SK-N-SH treated with all-trans-retinoic acid at 6 μM for 48 hours (cell line): ENCODE data around the gene STX1B.

Experiments
- ATAC-seq: fragments of 200-7000 bp; cut with Tn5 transposase; 3 replicates; pipeline ENCODE4 v1.9.1; 2020; ENCODE audit warnings: mild to moderate bottlenecking, moderate library complexity
- ARNTL ChIP-seq: fragments of 450-650 bp; formaldehyde crosslinking; IDR thresholded peaks from 2 replicates; pipeline ENCODE4 v1.5.0; 2020; ENCODE audit warnings: low read depth, mild to moderate bottlenecking, moderate library complexity, borderline replicate concordance
- BACH2 ChIP-seq: fragments of 250-450 bp; sonication (Bioruptor Pico); IDR thresholded peaks from 2 replicates; pipeline ENCODE4 v1.9.0; 2021; ENCODE audit warnings: mild to moderate bottlenecking, borderline replicate concordance
- CSDC2 ChIP-seq: fragments of 250-450 bp; sonication (Bioruptor Pico); IDR thresholded peaks from 2 replicates; pipeline ENCODE4 v1.5.0; 2020; ENCODE audit warnings: mild to moderate bottlenecking, moderate library complexity
- ESRRG ChIP-seq: fragments of 250-450 bp; sonication (Bioruptor Pico); IDR thresholded peaks from 2 replicates; pipeline ENCODE4 v1.6.1; 2021; ENCODE audit warnings: mild to moderate bottlenecking
- GLIS3 ChIP-seq: fragments of 250-450 bp; sonication (Bioruptor Pico); IDR thresholded peaks from 2 replicates; pipeline ENCODE4 v1.5.0; 2020; ENCODE audit warnings: mild to moderate bottlenecking, moderate library complexity
- ISL1 ChIP-seq: fragments of 250-450 bp; sonication (Bioruptor Pico); IDR thresholded peaks from 2 replicates; pipeline ENCODE4 v2.1.2; 2022; ENCODE audit warnings: mild to moderate bottlenecking, moderate library complexity
- OSR1 ChIP-seq: fragments of 250-450 bp; sonication (Bioruptor Pico); IDR thresholded peaks from 2 replicates; pipeline ENCODE4 v1.8.0; 2022; ENCODE audit warnings: moderate library complexity, mild to moderate bottlenecking, inconsistent platforms
- PPARA ChIP-seq: fragments of 250-450 bp; sonication (Bioruptor Pico); IDR thresholded peaks from 2 replicates; pipeline ENCODE4 v1.5.0; 2020; ENCODE audit warnings: mild to moderate bottlenecking, borderline replicate concordance
- RARB ChIP-seq: fragments of 250-450 bp; sonication (Bioruptor Pico); IDR thresholded peaks from 2 replicates; pipeline ENCODE4 v1.8.0; 2021; ENCODE audit warnings: mild to moderate bottlenecking, moderate library complexity
- SNAI2 ChIP-seq: fragments of 250-450 bp; sonication (Bioruptor Pico); IDR thresholded peaks from 2 replicates; pipeline ENCODE4 v1.5.0; 2020; ENCODE audit warnings: mild to moderate bottlenecking, moderate library complexity
- TCF4 ChIP-seq: fragments of 250-450 bp; sonication (Bioruptor Pico); IDR thresholded peaks from 2 replicates; pipeline ENCODE4 v1.8.0; 2021; ENCODE audit warnings: mild to moderate bottlenecking, moderate library complexity, borderline replicate concordance
- TOX ChIP-seq: fragments of 250-450 bp; sonication (Bioruptor Pico); IDR thresholded peaks from 2 replicates; pipeline ENCODE4 v1.8.0; 2021; ENCODE audit warnings: mild to moderate bottlenecking, moderate library complexity, borderline replicate concordance
- ZC3H10 ChIP-seq: fragments of 250-450 bp; sonication (Bioruptor Pico); IDR thresholded peaks from 2 replicates; pipeline ENCODE4 v1.5.1; 2021; ENCODE audit warnings: mild to moderate bottlenecking, moderate library complexity
- ZFP3 ChIP-seq: fragments of 250-450 bp; sonication (Bioruptor Pico); IDR thresholded peaks from 2 replicates; pipeline ENCODE4 v1.5.0; 2020; ENCODE audit warnings: mild to moderate bottlenecking, moderate library complexity
- ZFP30 ChIP-seq: fragments of 450-650 bp; formaldehyde crosslinking; IDR thresholded peaks from 2 replicates; pipeline ENCODE4 v1.5.0; 2022; ENCODE audit warnings: mild to moderate bottlenecking, moderate library complexity
- ZNF565 ChIP-seq: fragments of 450-650 bp; formaldehyde crosslinking; conservative IDR thresholded peaks from 2 replicates; pipeline ENCODE4 v1.5.0; 2020; ENCODE audit warnings: low read depth, mild to moderate bottlenecking, moderate library complexity
- ZNF70 ChIP-seq: fragments of 450-650 bp; formaldehyde crosslinking; IDR thresholded peaks from 2 replicates; pipeline ENCODE4 v1.5.0; 2020; ENCODE audit warnings: mild to moderate bottlenecking, moderate library complexity
- ZNF8 ChIP-seq: fragments of 450-650 bp; formaldehyde crosslinking; IDR thresholded peaks from 2 replicates; pipeline ENCODE4 v1.5.0; 2020; ENCODE audit warnings: mild to moderate bottlenecking, moderate library complexity
- TF ChIP-seq, protein P1 (sequence below): fragments of 250-450 bp; sonication (Bioruptor Pico); IDR thresholded peaks from 2 replicates; pipeline ENCODE4 v1.8.0; 2021; ENCODE audit warnings: low read depth, mild to moderate bottlenecking, moderate library complexity, borderline replicate concordance
- TF ChIP-seq, protein P2 (sequence below): fragments of 250-450 bp; sonication (Bioruptor Pico); IDR thresholded peaks from 2 replicates; pipeline ENCODE4 v1.5.1; 2020; ENCODE audit warnings: low read depth, mild to moderate bottlenecking, moderate library complexity
- TF ChIP-seq, protein P3 (sequence below): fragments of 250-450 bp; sonication (Bioruptor Pico); IDR thresholded peaks from 2 replicates; pipeline ENCODE4 v1.8.0; 2020; ENCODE audit warnings: mild to moderate bottlenecking, moderate library complexity, borderline replicate concordance
- TF ChIP-seq, protein P4 (sequence below): fragments of 250-450 bp; sonication (Bioruptor Pico); IDR thresholded peaks from 2 replicates; pipeline ENCODE4 v1.5.1; 2021; ENCODE audit warnings: mild to moderate bottlenecking, moderate library complexity
- TF ChIP-seq, protein P5 (sequence below): fragments of 250-450 bp; sonication (Bioruptor Pico); IDR thresholded peaks from 2 replicates; pipeline ENCODE4 v1.5.0; 2020; ENCODE audit warnings: mild to moderate bottlenecking, moderate library complexity

Gene STX1B

DNA sequence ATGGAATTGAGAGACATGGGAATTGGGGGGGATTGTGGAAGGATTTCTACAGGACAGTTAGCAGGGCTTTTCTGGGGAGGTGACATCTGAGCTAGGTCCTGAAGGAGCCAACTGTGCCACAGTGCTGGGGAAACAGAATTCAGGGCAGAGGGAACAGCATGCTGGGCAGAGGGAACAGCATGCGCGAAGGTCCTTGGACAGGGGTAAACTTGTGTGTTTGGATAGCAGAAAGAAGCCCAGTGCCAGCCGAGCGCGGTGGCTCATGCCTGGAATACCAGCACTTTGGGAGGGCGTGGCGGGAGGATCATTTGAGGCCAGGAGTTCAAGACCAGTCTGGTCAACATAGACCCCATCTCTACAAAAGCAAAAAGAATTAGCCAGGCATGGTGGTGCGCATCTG, 3.8 kb downstream of the STX1B start:
- ATAC-seq, result no peak
- TF ChIP-seq GLIS3 (CRISPR knock-in tag) (no peak), PPARA (no peak), BACH2 (CRISPR knock-in tag) (no peak), ZNF565 (no peak), ZFP30 (CRISPR knock-in tag) (no peak), ISL1 (no peak), ESRRG (CRISPR knock-in tag) (no peak), TCF4 (CRISPR knock-in tag) (no peak), ARNTL (CRISPR knock-in tag) (no peak), ZNF70 (no peak), OSR1 (no peak), ZC3H10 (CRISPR knock-in tag) (no peak), ZNF8 (CRISPR knock-in tag) (no peak), TOX (CRISPR knock-in tag) (no peak)
- TF ChIP-seq, protein P1, sequence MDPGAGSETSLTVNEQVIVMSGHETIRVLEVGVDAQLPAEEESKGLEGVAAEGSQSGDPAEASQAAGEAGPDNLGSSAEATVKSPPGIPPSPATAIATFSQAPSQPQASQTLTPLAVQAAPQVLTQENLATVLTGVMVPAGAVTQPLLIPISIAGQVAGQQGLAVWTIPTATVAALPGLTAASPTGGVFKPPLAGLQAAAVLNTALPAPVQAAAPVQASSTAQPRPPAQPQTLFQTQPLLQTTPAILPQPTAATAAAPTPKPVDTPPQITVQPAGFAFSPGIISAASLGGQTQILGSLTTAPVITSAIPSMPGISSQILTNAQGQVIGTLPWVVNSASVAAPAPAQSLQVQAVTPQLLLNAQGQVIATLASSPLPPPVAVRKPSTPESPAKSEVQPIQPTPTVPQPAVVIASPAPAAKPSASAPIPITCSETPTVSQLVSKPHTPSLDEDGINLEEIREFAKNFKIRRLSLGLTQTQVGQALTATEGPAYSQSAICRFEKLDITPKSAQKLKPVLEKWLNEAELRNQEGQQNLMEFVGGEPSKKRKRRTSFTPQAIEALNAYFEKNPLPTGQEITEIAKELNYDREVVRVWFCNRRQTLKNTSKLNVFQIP, result no peak
- TF ChIP-seq, protein P2, sequence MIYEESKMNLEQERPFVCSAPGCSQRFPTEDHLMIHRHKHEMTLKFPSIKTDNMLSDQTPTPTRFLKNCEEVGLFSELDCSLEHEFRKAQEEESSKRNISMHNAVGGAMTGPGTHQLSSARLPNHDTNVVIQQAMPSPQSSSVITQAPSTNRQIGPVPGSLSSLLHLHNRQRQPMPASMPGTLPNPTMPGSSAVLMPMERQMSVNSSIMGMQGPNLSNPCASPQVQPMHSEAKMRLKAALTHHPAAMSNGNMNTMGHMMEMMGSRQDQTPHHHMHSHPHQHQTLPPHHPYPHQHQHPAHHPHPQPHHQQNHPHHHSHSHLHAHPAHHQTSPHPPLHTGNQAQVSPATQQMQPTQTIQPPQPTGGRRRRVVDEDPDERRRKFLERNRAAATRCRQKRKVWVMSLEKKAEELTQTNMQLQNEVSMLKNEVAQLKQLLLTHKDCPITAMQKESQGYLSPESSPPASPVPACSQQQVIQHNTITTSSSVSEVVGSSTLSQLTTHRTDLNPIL (CRISPR knock-in tag), result no peak
- TF ChIP-seq, protein P3, sequence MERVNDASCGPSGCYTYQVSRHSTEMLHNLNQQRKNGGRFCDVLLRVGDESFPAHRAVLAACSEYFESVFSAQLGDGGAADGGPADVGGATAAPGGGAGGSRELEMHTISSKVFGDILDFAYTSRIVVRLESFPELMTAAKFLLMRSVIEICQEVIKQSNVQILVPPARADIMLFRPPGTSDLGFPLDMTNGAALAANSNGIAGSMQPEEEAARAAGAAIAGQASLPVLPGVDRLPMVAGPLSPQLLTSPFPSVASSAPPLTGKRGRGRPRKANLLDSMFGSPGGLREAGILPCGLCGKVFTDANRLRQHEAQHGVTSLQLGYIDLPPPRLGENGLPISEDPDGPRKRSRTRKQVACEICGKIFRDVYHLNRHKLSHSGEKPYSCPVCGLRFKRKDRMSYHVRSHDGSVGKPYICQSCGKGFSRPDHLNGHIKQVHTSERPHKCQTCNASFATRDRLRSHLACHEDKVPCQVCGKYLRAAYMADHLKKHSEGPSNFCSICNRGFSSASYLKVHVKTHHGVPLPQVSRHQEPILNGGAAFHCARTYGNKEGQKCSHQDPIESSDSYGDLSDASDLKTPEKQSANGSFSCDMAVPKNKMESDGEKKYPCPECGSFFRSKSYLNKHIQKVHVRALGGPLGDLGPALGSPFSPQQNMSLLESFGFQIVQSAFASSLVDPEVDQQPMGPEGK (CRISPR knock-in tag), result no peak
- TF ChIP-seq, protein P4, sequence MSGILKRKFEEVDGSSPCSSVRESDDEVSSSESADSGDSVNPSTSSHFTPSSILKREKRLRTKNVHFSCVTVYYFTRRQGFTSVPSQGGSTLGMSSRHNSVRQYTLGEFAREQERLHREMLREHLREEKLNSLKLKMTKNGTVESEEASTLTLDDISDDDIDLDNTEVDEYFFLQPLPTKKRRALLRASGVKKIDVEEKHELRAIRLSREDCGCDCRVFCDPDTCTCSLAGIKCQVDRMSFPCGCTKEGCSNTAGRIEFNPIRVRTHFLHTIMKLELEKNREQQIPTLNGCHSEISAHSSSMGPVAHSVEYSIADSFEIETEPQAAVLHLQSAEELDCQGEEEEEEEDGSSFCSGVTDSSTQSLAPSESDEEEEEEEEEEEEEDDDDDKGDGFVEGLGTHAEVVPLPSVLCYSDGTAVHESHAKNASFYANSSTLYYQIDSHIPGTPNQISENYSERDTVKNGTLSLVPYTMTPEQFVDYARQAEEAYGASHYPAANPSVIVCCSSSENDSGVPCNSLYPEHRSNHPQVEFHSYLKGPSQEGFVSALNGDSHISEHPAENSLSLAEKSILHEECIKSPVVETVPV, result no peak
- TF ChIP-seq, protein P5, sequence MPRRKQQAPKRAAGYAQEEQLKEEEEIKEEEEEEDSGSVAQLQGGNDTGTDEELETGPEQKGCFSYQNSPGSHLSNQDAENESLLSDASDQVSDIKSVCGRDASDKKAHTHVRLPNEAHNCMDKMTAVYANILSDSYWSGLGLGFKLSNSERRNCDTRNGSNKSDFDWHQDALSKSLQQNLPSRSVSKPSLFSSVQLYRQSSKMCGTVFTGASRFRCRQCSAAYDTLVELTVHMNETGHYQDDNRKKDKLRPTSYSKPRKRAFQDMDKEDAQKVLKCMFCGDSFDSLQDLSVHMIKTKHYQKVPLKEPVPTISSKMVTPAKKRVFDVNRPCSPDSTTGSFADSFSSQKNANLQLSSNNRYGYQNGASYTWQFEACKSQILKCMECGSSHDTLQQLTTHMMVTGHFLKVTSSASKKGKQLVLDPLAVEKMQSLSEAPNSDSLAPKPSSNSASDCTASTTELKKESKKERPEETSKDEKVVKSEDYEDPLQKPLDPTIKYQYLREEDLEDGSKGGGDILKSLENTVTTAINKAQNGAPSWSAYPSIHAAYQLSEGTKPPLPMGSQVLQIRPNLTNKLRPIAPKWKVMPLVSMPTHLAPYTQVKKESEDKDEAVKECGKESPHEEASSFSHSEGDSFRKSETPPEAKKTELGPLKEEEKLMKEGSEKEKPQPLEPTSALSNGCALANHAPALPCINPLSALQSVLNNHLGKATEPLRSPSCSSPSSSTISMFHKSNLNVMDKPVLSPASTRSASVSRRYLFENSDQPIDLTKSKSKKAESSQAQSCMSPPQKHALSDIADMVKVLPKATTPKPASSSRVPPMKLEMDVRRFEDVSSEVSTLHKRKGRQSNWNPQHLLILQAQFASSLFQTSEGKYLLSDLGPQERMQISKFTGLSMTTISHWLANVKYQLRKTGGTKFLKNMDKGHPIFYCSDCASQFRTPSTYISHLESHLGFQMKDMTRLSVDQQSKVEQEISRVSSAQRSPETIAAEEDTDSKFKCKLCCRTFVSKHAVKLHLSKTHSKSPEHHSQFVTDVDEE (CRISPR knock-in tag), result no peak

DNA sequence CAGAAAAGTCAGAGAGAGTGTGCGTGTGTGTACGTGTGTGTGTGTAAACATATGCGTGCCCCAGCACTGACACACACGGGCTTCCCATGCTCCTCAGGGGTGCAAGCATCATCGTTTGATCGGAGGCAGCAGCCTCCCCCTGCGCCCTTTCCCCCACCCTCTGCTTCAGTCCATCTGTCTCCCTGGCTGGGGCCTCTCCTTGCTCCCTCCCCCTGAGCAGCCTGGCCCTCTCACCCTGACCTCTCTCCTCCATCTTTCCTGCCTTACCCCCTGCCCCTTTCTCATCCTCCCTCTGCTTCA, 4.4 kb downstream of the STX1B start:
- ATAC-seq, result no peak
- TF ChIP-seq ZNF8 (CRISPR knock-in tag), result no peak
- TF ChIP-seq GLIS3 (CRISPR knock-in tag), result no peak
- TF ChIP-seq, protein P4, result no peak
- TF ChIP-seq ZFP3 (CRISPR knock-in tag), result no peak
- no peak for TF ChIP-seq ARNTL (CRISPR knock-in tag)
- TF ChIP-seq ESRRG (CRISPR knock-in tag), result no peak

DNA sequence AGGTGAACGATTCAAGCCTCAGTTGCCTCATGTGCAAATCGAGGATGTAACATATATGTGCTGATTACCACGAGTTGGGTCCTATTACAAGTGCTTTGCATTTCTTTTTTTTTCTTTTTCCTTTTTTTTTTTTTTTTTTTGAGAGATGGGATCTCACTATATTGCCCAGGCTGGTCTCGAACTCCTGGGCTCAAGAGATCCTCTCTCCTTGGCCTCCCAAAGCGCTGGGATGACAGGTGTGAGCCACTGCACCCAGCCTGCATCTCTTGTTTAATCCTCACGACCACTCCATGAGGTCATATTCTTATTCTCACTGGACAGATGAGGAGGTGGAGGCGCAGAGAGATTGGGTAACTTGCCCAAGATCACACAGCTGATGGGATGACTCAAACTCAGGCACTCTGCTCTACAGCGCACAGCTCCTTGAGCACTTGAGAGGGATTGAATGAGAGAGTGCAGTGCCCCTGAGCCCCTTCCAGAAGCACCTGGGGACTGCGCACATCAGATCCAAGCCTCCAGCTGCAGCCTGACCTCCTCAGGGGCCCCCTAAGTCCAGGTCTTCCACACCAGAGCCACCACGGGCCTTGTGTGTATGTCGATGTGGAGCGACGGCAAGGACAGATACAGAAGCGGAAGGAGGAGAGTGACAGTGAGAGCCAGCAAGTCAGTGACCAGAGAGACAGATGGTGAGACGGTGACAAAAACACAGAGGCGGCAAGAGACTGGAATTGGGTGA, 4.9 kb downstream of the STX1B start:
- ATAC-seq, result no peak
- TF ChIP-seq PPARA (no peak), ARNTL (CRISPR knock-in tag) (no peak), CSDC2 (no peak), OSR1 (no peak), SNAI2 (no peak), RARB (no peak), ZNF565 (no peak), ZNF8 (CRISPR knock-in tag) (no peak)
- TF ChIP-seq, protein P1, result no peak
- TF ChIP-seq, protein P5 (CRISPR knock-in tag), result no peak
